ENCODE data around the gene SMIM5. TPM values are rescaled to one million over a fixed set of nuclear protein-coding genes. Genes with fewer than 3 reads are reported as not detected.

SMIM5 gene
- total RNA-seq, 4 donors from 2014 or later = 3.8 to 6.8 (median 5.0) TPM

DNA sequence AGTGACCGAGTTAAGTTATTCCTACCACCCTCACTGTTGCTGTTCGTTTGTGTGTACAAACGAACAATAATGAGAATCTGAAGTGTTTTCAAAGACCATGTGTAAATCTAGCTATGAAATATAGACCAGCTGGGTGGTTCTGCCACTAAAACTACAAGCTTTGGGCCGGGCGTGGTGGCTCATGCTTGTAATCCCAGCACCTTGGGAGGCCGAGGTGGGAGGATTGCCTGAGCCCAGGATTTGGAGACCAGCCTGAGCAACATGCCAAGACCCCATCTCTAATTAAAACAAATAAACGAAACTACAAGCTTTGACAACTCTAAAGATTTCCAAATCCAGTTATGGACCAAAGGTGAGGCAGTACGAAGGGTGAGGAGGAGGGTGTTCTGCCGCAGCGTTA lies 32.7 kb downstream of the SMIM5 start:
- TF ChIP-seq POLR2A (IDR thresholded peaks at IDR 0.05) = no peak
- Histone ChIP-seq H3K27ac (no peak overlapping the region), H3K4me3 (peak overlapping the region in 1 of 2 donors; percentile 78), H3K27me3 (no peaks in the 10 kb centered on the region), H3K4me1 (peaks cover 6 to 46% (median 16%) of the 10 kb centered on the region in 3 donors), H3K36me3 (peaks cover 0 to 63% of the 10 kb centered on the region in 2 donors), H3K9me3 (no peaks in the 10 kb centered on the region)
- 77 to 91% methylated on average over 6 of the region's 10 CpGs for WGBS, 2 donors (ENCODE audit: low coverage in 1 of 2)
- no peak for ATAC-seq

DNA sequence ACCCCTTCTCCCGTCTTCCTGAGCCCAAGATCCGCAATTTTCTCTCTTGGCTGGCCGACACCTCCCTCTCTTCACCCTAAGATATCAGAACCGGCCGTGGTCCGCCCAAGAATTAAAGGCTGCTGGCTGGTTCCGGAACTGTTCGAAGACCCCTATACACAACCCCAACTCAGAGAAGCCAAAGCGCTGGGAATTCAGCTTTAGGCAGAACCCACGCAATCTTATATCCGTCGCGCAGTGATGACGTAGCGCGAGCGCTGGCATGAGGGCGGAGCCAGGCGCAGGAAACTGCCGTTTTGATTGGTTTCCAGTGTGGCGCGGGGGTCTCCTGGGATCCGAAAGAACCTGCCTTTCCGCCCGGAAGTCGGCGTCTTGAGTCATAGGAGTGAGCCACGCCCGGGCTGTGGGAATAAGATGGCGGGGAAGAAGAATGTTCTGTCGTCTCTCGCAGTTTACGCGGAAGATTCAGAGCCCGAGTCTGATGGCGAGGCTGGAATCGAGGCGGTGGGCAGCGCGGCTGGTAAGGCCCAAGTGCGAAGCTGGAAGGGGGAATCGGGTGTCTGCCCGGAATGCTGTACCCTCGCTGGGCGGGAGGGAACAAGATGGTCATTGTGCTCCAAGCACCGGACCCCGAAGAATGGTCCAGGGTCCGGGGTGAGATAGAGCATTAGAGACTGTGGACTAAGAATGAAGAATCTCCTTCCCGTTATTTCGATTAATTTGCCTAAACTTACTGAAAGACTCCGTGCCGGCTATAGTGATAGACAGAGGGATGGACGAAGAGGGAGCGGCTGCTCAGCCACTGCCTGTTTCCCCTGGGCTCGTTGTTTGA lies 33.9 kb downstream of the SMIM5 start, which contains the start of the genes RECQL5 and SAP30BP:
Gene RECQL5 (minus strand): TSS at position 196 of the 832 bp plus-strand sequence. CDS start 597 bp downstream, outside the sequence.
Gene SAP30BP (plus strand): TSS at position 380 of the 832 bp plus-strand sequence. CDS start 35 bp downstream, at position 415.
- H3K27me3 ChIP-seq = no peaks in the 10 kb centered on the region
- peak; percentile 100 for ATAC-seq
- H3K36me3 ChIP-seq = peaks cover 0 to 63% of the 10 kb centered on the region in 2 donors
- peaks cover 6 to 52% (median 16%) of the 10 kb centered on the region in 3 donors for H3K4me1 ChIP-seq
- no peaks in the 10 kb centered on the region for H3K9me3 ChIP-seq
- peak within 1 kb of the TSS; percentile 78 to 94 (median 87) for H3K27ac ChIP-seq
- H3K4me3 ChIP-seq = peak within 1 kb of the TSS; percentile 73 to 78
- TF ChIP-seq POLR2AphosphoS5 (IDR thresholded peaks at IDR 0.05) (peak; percentile 86), EP300 (IDR thresholded peaks at IDR 0.05) (no peak), CTCF (IDR thresholded peaks at IDR 0.05) (no peak), POLR2A (IDR thresholded peaks at IDR 0.05) (peak; percentile 64 to 75)
- 0 to 1% methylated on average over 21 to 22 of the region's 55 CpGs for WGBS, 2 donors (ENCODE audit: low coverage in 1 of 2)

DNA sequence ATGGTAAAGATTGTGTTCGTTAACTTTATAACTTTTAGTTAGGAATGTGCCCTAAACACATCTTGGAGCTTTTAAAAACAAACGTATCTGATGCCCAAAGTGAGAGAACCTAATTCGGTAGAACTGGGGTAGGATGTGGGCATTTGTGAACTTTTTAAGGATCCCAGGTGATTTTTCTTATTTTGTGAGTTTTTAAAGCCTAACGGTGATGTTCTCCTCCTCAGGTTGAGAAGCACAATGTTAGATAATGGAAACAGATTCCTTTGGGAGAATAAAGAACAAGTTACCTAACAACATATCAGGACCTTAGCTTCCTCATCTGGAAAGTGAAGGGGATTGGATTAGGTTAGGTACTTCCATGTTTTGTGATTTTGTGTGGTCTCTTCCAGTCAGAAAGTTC lies 34.6 kb downstream of the SMIM5 start:
- H3K4me3 ChIP-seq = peak overlapping the region; percentile 73 to 78
- H3K4me1 ChIP-seq = peaks cover 6 to 52% (median 16%) of the 10 kb centered on the region in 3 donors
- H3K27me3 ChIP-seq = no peaks in the 10 kb centered on the region
- peak overlapping the region; percentile 78 to 94 (median 87) for H3K27ac ChIP-seq
- peaks cover 0 to 63% of the 10 kb centered on the region in 2 donors for H3K36me3 ChIP-seq
- WGBS, 2 donors (ENCODE audit: low coverage in 1 of 2) = 4 to 5% methylated on average over 4 of the region's 4 CpGs
- H3K9me3 ChIP-seq = no peaks in the 10 kb centered on the region
- no peak for TF ChIP-seq CTCF (IDR thresholded peaks at IDR 0.05)
- no peak for TF ChIP-seq EP300 (IDR thresholded peaks at IDR 0.05)
- no peak for TF ChIP-seq POLR2AphosphoS5 (IDR thresholded peaks at IDR 0.05)
- no peak for TF ChIP-seq POLR2A (IDR thresholded peaks at IDR 0.05)
- no peak for ATAC-seq

DNA sequence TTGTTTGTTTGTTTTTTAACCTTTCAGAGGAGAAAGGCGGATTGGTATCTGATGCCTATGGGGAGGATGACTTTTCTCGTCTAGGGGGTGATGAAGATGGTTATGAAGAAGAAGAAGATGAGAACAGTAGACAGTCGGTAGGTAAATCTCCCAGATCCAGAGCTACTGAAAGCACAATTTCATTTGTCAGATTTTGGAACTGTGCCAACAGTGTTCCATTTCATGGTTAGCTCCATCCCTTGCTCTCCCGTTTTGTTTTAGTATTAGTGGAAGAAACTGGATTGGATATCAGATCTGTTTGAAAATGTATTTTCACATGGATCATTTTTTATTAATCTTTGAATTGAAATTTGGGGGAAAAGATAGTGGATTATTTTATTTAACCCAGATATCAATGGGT lies 35.3 kb downstream of the SMIM5 start:
- H3K9me3 ChIP-seq = no peaks in the 10 kb centered on the region
- H3K4me1 ChIP-seq = peaks cover 6 to 52% (median 16%) of the 10 kb centered on the region in 3 donors
- ATAC-seq = no peak
- peak overlapping the region in 1 of 2 donors; percentile 78 for H3K4me3 ChIP-seq
- no peak overlapping the region for H3K27ac ChIP-seq
- H3K36me3 ChIP-seq = peaks cover 0 to 63% of the 10 kb centered on the region in 2 donors
- TF ChIP-seq CTCF (IDR thresholded peaks at IDR 0.05) (no peak), POLR2AphosphoS5 (IDR thresholded peaks at IDR 0.05) (no peak), EP300 (IDR thresholded peaks at IDR 0.05) (no peak), POLR2A (IDR thresholded peaks at IDR 0.05) (no peak)
- no peaks in the 10 kb centered on the region for H3K27me3 ChIP-seq
- 42 to 66% methylated on average over 2 to 4 of the region's 4 CpGs for WGBS, 2 donors (ENCODE audit: low coverage in 1 of 2)

DNA sequence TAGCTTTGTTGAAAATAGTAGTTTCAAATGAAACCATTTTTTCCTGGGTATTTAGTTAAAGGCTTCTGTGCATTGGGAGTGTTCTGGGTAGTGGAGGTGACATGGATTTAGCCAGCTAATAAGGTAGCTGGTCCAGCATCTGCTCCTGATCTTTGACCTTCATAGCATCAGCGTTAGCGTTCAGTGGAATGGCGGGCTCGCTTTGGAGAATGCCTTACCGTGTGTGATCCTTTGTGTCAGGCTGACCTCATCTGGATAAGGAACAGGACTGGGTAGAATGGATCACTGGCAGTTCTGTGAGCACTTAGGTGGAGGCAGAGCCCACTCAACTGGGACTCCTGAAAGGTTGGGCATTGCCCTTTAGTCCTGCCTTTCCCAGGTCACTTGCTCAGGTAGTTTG lies 37.6 kb downstream of the SMIM5 start:
- H3K4me1 ChIP-seq = peaks cover 6 to 55% (median 18%) of the 10 kb centered on the region in 3 donors
- no peak overlapping the region for H3K4me3 ChIP-seq
- no peak for ATAC-seq
- no peak for TF ChIP-seq POLR2A (IDR thresholded peaks at IDR 0.05)
- no peak for TF ChIP-seq POLR2AphosphoS5 (IDR thresholded peaks at IDR 0.05)
- no peak for TF ChIP-seq CTCF (IDR thresholded peaks at IDR 0.05)
- TF ChIP-seq EP300 (IDR thresholded peaks at IDR 0.05) = no peak
- H3K27ac ChIP-seq = no peak overlapping the region
- H3K9me3 ChIP-seq = no peaks in the 10 kb centered on the region
- no peaks in the 10 kb centered on the region for H3K27me3 ChIP-seq
- 70 to 80% methylated on average over 5 of the region's 5 CpGs for WGBS, 2 donors (ENCODE audit: low coverage in 1 of 2)
- H3K36me3 ChIP-seq = peaks cover 0 to 65% of the 10 kb centered on the region in 2 donors

Data from gastroesophageal sphincter (tissue), 4 donors.